Activated gamma-delta T cell treated with anti-CD3 and anti-CD28 coated beads, Interleukin-2, amount 50 U/mL, for 16 hours (primary cell): Measurements from ENCODE around the gene GGCX.
"Not testable (repeated sequence)": the region's sequence is repeated elsewhere in the genome, so short reads cannot be mapped to it uniquely, and the experiment has no call there.

Experiments
- DNase-seq: peaks from one replicate; pipeline ENCODE4 v3.0.0-alpha.2; 2020; ENCODE audit warnings: low read depth

Gene GGCX

DNA sequence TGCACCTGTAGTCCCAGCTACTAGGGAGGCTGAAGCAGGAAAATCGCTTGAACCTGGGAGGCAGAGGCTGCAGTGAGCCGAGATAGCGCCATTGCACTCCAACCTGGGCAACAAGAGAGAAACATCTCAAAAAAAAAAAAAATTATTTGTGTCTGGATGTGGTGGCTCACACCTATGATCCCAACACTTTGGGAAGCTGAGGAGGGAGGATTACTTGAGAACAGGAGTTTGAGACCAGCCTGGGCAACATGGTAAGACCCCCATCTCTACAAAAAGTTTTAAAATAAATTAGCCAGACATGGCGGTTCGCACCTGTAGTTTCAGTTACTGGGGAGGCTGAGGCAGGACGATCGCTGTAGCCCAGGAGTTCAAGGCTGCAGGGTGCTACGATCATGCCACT lies 14.4 kb upstream of the GGCX start:
- no peak for DNase-seq

DNA sequence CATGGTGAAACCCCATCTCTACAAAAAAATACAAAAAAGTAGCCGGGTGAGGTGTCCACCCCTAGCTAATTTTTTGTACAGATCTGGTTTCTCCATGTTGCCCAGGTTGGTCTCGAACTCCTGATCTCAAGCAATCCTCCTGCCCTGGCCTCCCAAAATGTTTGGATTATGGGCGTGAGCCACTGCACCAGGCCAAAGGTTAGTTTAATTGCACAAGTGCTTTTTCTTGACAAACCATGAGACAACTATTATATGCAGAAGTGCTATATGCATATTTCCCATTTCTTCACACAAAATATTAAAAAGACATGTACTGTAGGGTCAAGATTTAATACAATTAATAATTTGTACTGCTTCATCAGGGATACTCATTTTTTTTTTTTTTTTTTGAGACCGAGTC lies 5.0 kb upstream of the GGCX start:
- no peak for DNase-seq

DNA sequence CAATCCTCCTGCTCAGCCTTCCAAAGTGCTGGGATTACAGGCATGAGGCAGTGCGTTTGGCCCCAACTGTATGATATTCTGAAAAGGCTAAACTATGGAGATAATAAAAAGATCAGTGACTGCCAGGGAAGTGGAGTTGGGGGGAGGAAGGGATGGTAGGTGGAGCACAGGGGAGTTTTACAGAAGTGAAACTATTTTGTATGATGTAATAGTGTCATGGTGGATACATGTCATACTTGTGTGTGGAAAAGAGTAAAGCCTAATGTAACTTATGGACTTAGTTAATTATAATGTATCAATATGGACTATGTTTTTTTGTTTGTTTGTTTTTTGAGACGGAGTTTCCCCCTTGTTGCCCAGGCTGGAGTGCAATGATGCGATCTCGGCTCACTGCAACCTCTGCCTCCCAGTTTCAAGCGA lies 2.9 kb upstream of the GGCX start:
- no peak for DNase-seq

DNA sequence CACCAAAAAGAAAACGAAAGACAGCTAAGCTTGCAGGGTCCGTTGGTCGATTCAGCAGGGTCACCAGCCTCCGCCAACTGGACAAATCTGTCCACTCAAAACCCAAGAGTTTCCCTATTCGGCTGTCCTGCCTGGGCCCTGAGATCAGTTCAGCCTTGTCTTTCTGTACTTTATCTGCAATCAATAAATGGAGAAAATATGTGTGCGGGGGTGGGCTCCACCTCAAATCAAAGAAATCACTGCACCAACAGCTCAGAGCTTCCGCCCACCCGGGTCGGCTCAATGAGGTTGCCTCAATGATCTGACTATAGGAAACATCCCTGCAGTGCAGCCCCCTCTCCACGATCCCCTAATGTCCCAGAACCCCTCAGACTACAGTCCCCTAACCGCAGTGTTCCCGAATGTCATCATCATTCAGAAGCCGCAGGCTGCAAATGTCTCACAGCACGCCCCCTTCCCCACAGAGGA lies 447 bp downstream of the GGCX start:
- peak; percentile 8 for DNase-seq

DNA sequence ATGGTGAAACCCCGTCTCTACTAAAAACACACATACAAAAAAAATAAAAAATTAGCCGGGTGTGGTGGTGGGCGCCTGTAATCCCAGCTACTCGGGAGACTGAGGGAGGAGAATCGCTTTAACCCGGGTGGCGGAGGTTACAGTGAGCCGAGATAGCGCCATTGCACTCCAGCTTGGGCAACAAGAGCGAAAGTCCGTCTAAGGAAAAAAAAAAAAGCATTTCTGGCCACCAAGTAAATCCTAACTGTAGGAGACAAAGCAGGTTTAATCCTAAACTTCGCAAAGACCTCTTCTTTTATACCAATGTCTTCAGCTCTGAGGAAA lies 928 bp downstream of the GGCX start:
- DNase-seq = not testable (repeated sequence)

DNA sequence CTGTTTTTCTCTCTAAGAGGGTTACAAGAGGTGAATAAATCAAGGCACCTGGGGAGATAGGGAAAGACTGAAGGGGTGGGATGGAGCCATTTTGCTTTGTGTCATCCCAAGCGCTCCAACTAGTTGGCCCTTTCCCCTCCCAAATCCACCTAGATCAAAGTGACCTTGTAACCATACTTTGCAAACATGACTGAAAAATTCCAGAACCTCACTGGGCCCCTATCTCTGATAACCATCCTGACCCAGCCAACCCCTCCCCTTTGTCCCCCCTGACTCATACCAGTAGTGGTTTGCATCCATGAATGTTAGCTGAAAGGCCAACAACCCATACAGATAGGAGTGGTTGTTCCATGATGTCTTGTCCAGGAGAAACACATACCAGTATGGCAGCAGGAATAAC lies 3.1 kb downstream of the GGCX start:
- DNase-seq = no peak

DNA sequence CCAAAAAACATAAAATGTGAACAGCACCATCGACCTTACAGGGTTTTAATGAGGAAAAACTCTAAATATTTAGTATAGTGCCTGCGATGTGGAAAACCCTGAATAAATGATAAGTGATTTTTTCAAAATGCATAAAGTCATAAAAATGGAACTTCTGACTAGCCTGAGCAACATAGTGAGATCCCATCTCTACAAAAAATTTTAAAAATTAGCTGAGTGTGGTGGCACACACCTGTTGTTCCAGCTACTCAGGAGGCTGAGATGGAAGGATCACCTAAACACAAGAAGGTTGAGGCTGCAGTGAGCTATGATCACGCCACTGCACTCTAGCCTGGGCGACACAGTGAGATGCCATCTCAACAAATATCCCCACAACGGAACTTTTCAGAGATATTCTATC lies 4.2 kb downstream of the GGCX start:
- DNase-seq = no peak

DNA sequence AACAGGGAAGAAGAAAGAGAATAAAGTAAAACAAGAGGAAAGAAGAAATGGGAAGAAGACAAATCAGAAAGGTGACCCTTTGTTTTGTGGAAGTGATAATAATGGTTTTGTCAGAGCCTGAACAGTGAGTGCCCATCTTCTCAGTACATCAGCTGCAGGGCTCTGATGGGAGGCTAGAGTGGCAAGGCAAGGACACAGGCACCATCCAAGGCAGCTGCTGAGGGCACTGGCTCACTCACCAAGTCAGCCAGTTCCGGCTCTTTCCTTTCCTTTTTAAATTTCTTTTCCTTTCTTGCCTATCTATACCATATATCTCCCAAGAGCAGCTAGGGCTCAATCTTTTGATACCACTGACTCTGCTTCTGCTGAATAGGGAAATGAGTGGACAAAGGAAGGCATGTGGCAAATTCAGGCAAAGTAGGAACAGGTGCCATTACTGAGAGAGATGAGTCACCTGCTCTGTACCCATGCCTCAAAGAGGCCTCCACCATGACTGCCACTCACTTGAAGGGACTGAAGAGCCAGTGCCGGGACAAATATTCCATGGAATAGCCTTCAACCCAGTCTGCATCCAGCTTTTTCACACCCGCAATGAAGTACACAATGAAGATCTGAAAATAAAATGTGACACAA lies 6.2 kb downstream of the GGCX start:
- no peak for DNase-seq

DNA sequence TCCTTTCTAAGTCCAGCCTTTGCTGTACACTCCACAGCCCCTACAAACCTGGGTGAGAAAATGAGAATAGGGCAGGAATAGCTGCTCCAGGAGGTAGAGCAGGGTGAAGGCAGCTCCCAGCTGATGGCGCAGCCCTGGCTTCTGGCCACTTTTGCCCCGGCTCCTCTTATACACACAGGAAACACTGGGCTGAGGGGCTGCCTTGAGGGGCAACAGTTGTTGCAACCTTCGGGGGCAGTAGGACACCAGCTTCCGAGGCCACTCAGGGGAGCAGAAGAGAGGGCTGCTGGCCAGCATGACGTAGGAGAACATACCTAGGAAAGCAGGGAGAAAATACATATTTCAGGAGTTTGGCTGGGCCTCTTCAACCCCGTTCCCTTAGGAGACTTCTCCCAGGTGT lies 8.1 kb downstream of the GGCX start:
- DNase-seq = no peak

DNA sequence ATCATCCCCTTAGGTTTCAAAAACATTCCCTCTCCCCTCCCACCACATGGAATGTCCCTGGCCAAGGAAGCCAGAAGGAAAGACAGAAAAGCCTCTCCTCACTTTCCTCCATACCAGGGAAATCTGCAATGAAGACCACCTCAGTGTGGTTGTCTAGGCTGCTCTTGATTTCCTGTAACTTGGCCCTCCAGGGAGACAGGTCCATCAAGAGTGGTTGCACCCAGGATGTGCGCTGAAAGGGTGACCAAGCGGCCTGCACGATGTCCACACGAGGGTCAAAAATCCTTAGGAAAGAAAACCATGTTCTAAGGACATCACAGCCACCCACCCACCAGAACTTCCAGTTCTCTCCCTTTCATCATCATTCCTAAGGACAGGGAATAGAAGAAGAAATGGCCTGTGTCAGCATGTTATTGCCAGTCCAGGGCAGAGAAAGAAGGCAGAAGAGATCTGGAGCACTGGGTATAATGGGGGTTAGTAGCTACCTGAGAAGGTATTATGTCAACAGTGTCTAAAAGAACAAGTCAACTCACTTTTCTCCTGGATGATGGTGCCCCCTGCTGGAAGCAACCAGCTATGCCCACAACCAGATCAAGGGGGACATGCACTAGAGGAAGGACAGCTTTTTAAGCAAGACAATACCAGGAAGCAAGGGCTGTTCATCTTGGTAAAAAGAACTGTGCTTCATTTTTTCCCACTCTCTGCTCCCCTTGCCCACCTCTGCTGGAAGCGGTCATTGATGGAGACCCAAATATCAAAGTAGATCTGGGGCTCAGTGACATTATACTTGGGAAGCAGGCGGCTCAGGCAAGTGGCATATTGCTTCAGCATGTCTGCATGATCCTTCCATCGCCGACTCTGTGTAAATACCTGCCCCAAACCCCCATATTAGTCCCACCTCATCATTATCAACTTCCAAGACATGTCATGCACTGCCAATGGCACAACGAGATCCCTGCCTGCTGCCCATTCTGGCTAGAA lies 9.3 kb downstream of the GGCX start:
- peak; percentile 86 for DNase-seq

DNA sequence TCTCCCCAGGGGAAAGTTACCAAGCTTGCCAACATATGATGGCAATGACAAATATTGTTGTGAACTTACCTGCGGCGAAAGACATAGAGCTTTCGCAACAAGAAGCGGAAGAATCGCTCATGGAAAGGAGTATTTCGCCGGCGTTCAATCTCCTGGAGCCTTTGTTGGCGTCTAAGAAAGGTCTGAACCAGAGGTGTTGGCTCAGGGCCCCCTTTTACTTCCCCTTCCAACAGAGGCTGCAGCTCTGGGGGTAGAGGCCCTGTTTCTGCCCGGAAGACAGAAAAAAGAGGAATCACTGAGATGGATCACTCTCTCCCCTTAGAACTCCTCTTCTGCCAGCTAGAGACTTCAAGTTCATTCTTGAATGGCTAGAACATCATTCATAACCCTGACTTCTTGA lies 10.8 kb downstream of the GGCX start:
- DNase-seq = no peak

DNA sequence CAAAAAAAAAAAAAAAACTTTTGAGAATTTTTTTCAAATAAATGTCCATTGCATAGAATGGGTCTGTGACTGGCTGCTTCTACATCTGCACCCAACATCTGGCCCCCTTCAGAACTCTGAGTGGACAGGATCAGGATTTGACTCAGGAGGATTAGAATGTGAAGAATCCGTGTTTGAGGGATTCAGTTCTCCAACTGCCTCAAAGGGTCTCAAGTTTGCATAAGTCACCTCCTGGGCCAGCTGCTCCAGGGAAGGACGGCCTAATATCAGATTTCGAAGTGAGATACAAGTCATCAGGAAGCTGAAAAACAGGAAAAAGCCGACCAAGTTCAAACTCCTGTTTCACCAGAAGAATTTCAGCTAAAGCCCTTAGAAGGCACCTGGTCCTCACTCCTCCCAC lies 11.5 kb downstream of the GGCX start:
- DNase-seq = no peak

DNA sequence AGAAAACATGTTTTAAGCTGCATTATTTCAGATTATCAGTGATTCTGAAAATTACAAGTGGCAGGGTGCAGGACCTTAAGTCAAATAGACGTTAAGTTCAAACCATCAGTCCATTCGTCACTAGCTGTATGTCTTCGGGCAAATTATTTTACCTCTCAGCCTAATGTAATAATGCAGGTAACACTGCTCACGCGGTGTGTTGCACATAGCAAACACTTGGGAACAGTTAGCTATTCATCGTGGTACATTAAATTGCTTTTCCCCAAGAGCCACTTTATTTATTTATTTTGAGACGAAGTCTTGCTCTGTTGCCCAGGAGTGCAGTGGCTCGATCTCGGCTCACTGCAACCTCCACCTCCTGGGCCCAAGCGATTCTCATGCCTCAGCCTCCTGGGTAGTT lies 12.2 kb downstream of the GGCX start:
- no peak for DNase-seq

DNA sequence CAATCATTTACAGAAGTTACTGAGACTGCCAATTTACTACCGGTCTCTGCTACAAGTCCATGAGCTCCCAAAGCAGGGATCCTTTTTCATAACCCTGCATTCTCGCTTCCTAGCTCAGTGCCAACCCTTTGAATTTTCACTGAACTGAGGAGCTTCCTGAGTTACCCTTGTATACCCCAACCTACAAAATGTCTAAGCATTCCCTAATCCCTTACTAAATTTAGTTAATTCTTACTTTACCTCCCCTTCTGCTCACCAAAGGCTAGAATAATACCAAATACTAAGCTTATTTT lies 12.7 kb downstream of the GGCX start:
- DNase-seq = no peak

DNA sequence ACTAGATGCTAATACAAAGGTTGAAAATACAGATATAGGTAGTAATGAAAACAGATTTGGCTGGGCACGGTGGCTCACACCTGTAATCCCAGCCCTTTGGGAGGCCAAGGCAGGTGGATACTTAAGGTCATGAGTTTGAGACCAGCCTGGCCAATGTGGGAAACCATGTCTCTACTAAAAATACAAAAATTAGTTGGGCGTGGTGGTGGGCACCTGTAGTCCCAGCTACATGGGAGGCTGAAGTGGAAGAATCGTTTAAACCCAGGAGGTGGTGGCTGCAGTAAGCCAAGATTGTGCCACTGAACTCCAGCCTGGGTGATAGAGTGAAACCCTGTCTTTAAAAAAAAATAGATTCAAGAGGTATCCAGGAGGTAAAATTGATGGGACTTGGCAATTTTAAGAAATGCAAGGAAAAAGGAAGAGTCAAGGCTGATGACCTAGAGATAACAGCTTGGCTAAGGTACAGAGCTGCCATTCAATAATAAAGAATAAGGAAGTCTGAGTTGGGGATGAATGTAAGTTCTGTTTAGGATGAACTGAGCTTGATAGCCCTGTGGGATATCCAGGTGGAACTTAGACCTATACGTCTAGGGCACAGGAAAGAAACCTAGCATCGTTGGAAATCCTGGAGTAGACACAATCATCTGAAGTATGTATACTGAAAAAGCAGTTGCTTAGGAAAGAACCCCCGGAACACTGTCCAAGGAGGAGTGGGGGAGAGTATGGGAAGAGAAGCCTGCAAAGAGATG lies 13.3 kb downstream of the GGCX start:
- no peak for DNase-seq

DNA sequence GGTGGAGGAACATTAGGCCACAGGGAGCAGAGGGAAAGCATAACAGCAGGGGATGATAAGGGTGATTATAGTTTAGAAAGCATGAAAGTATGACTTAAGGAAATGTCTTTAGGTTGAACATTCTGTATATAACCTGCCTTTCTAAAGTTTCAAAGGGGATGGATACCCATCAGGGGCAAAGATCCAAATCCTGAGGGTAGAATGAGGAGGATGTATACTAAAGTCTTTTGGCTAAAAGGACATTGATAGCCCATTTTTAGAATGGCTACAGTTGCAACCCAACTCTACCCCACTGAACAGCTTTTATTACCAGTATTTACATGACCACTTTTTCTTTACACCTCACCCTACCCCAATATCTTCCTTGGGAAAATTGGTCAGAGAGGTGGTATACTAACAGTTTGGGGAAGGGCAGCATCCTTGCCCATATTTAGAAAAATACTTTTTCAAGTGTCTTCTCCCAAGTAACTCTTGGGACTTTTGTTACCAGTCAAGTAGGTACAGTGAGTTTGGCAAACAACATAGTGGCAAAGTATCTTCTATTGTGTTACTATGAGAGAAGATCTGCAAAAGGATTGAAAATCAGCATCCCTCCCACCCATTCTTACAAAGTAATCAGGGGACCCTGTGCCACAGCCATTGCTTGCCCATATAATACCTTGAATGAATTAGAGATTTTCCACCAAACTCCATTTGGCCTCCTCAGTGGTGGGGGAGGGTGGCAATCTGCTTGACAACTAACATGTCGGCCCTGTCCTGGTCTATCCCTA lies 14.0 kb downstream of the GGCX start:
- DNase-seq = no peak

DNA sequence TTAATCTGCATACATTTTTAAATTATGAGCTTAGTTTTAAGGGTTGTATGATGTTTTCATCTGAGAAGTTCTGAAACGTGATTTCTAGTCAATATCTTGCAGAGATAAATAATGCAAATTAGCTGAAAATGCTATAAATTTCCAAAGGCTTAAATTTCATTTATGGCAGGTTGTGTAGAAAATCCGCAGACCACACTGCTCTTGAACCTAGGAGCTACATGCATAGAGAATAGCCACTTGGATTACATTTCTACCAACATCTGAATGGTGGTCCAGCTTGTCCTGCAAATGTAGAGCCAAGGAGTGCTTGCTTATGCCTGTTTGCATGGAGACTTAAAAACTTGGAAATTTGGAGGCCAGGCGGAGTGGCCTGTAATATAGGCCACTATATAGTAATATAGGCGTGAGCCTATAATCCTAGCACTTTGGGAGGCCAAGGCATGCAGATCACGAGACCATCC lies 15.5 kb downstream of the GGCX start:
- no peak for DNase-seq

DNA sequence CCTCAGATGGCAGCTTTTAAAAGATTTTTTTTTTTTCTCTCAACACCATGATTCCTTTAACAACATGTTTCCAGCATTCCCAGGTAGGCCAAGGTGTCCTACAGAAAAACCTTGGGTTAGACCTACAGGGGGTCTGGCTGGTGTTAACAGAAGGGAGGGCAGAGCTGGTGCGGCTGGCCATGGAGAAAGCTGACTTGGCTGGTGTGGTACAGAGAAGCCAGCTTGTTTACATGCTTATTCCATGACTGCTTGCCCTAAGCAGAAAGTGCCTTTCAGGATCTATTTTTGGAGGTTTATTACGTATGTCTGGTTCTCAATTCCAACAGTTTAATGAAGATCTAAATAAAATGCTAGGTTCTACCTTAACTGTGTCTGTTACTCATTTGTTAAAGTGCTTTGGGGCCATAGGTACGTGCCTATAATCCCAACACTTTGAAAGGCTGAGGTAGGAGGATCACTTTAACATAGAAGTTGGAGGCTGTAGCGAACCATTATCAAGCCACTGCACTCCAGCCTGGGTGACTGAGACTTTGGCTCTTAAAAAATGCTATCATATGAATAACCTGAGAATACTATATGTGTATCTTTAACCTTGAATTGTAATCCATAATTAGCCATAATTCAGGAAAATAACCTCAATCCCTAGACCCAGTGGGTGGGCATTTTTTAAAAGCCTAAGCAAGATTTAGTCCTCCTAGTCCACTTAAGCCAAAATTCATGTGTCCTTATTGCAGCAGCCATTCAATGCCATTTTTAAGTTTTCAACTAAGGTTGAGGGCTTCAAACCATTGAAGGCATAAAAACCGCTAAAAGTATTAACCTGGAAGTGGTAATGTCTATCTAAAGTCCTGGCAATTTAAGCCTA lies 16.1 kb downstream of the GGCX start:
- not testable (repeated sequence) for DNase-seq

DNA sequence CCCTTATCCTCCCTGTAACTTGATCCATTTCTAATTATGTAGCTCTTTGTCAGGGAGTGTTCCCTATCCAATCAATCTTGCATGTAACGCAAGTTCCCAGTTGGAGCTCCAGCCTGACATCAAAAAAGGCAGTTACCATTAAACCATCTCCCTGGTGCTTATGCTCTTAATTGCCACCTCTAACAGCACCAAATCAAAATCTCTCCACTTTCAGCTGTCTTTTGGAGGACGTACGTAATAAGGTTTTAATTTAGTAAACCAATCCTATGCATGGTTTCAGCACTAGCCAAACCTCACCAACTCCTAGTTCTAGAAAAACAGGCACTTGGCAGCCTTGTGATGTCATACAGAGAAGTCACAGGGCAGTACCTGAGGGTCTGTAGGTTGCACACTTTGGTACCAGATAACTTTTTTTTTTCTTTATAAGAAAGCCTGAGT lies 17.0 kb downstream of the GGCX start:
- DNase-seq = not testable (repeated sequence)

DNA sequence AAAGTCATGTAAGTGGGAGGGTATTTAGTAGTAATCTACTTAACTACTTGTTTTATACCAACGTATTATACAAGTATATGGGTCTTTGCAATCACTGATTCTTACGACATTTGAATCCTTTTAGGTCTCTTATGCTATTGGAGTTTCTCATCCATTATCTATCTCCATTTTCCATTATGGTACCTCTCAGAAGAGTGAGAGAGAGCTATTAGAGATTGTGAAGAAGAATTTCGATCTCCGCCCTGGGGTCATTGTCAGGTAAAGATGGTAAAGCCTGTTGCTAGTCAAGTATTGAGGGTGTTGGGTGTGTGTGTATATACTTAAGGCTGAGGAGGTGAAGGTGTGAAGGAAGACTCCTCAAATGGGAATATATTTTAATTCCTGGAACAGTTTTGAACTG lies 18.5 kb downstream of the GGCX start:
- no peak for DNase-seq
